ENCODE results near the gene P2RY11.
A peak's percentile ranks its signal among the peaks of the same experiment; 100 is the strongest.

The P2RY11 gene

DNA sequence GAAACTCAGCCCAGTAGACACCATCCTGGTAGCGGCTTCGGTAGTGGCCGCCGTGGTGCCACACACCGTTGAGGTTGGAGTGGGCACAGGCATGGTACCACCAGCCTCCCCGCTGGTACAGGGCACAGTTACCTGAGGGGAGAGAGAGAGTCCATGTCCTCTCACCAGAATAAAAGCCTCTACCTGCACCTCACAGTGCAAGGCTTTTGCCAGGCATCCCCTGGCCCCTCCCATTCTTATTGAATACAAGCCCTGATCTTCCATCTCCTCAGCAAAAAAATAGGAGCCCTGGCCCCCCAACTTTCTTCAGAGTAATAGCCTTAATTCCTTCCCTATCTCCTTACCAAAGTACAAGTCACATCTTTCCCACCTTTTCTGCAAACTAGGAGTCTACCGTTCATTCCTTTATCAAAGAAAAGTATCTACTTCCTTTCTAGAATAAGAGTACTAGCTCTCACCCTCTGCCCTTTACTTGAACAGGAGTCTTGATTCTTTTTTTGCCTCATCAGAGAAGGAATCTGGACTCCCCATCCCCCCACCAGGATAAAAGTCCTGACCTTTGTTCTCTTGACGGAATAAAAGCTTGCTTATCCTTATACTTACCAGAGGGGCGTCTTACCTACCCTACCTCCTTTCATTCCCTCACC lies 18.7 kb upstream of the P2RY11 start:
- no peak overlapping the region for H3K4me3 ChIP-seq (ENCODE audit: control insufficient read depth, low read depth, low read length)
- DNase-seq (ENCODE audit: low read depth) = no peak
- TF ChIP-seq, protein P1, sequence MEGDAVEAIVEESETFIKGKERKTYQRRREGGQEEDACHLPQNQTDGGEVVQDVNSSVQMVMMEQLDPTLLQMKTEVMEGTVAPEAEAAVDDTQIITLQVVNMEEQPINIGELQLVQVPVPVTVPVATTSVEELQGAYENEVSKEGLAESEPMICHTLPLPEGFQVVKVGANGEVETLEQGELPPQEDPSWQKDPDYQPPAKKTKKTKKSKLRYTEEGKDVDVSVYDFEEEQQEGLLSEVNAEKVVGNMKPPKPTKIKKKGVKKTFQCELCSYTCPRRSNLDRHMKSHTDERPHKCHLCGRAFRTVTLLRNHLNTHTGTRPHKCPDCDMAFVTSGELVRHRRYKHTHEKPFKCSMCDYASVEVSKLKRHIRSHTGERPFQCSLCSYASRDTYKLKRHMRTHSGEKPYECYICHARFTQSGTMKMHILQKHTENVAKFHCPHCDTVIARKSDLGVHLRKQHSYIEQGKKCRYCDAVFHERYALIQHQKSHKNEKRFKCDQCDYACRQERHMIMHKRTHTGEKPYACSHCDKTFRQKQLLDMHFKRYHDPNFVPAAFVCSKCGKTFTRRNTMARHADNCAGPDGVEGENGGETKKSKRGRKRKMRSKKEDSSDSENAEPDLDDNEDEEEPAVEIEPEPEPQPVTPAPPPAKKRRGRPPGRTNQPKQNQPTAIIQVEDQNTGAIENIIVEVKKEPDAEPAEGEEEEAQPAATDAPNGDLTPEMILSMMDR (conservative IDR thresholded peaks at IDR 0.05; ENCODE audit: control insufficient read depth, insufficient read depth, low read depth, low read length) = no peak

DNA sequence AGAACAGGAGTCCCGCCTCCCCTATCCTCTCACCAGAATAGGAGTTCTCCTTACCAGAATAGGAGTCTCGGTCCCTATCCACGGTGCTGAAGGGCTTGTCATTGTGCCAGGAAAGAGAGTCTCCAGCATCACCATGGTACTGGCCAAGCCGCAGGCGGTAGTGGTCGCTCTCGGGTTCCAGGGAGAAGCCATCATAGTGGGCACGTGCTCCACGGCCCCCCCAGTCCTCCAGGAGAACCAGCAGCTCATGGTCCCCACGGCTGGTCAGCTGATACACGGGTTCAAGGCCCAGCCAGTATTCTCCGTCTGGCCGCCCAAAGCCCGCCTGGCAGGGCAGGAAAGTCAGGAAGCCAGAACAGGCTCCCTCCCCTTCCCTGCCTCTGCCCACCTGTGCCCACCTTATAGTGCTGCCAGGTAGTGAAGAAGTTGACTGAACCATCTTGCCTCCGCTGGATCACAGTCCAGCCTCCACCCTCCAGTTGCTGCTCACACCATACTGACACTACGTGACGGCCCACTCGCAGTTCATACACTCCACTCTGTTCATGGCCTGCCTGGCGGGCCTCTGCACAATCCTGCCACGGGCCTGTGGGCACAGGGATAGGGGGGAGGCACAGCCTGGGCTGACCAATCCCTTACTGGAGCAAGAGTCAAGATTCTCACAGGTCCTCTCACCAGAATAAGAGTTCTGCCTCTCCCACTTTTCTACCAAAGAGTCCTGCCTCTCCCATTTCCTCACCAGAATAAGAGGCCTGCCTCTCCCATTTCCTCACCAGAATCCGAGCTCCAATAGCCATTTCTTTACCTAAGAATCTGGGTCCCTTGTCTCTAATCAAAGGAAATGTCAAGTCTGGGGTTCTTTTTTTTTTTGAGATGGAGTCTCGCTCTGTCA lies 18.0 kb upstream of the P2RY11 start:
- TF ChIP-seq, protein P1 (conservative IDR thresholded peaks at IDR 0.05; ENCODE audit: control insufficient read depth, insufficient read depth, low read depth, low read length) = no peak
- DNase-seq (ENCODE audit: low read depth) = peak; percentile 24
- H3K4me3 ChIP-seq (ENCODE audit: control insufficient read depth, low read depth, low read length) = no peak overlapping the region

DNA sequence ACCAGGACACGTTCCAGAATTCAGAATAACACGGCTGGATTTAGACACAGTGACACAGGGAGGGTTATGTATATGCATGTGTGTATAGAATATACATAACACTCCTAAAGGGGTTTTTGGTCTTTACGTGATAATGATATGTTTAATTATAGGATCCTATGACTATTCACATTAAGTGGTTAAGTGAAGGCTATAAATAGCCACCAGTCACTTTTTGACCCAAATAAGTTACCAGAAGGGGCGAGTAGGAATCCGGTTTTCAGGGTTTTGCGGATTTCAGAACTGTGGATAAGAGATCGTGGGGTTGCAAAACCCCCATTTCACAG lies 15.9 kb upstream of the P2RY11 start:
- no peak overlapping the region for H3K4me3 ChIP-seq (ENCODE audit: control insufficient read depth, low read depth, low read length)
- DNase-seq (ENCODE audit: low read depth) = no peak
- TF ChIP-seq, protein P1 (conservative IDR thresholded peaks at IDR 0.05; ENCODE audit: control insufficient read depth, insufficient read depth, low read depth, low read length) = no peak

DNA sequence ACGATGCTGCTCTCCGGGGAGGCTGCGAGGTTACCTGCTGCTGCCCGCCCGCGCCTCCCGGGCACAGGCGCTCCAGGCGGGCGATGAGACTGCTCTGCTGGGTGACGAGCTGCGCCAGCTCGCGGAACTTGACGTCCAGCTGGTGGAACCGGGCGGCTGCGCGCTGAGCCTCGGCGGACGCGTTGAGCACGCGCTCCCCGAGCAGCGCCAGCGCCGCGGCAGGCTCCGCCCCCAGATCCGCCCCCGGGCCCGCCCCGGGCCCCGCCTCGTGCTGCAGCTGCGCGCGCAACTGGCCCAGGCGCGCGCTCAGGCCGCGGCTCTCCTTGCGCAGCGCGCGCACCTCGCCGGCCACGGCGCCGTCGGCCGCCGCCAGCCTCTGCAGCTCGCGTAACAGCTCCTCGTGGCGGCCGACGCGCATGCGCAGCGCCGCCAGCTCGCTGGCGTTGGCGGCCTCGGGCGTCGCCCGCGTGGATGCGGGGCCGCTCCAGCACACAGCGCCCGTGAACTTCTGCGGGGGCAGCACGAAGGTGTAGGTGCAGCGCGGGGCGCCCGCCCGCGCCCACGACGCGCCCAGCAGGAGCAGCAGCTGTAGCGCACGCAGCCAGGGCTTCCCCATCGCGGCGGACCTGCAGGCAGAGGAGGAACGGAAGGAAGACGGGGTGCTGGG lies 15.4 kb upstream of the P2RY11 start:
- DNase-seq (ENCODE audit: low read depth) = peak; percentile 83
- H3K4me3 ChIP-seq (ENCODE audit: control insufficient read depth, low read depth, low read length) = peak overlapping the region; percentile 29
- TF ChIP-seq, protein P1 (conservative IDR thresholded peaks at IDR 0.05; ENCODE audit: control insufficient read depth, insufficient read depth, low read depth, low read length) = no peak

DNA sequence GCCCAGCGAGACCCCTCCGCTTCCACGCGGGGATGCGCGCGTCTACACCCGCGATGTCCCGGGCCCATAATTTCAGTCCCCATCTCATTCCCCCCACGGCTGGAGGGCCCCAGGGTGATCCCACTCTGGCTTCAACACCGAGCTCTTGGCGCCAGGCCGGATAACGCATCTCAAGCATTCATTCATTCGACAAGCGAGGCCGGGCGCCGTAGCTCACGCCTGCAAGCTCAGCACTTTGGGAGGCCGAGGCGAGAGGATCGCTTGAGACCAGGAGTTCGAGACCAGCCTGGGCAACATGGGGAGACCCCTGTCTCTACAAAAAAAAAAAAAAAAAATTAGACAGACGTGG lies 14.9 kb upstream of the P2RY11 start:
- H3K4me3 ChIP-seq (ENCODE audit: control insufficient read depth, low read depth, low read length) = peak overlapping the region; percentile 29
- TF ChIP-seq, protein P1 (conservative IDR thresholded peaks at IDR 0.05; ENCODE audit: control insufficient read depth, insufficient read depth, low read depth, low read length) = no peak
- DNase-seq (ENCODE audit: low read depth) = peak; percentile 28

DNA sequence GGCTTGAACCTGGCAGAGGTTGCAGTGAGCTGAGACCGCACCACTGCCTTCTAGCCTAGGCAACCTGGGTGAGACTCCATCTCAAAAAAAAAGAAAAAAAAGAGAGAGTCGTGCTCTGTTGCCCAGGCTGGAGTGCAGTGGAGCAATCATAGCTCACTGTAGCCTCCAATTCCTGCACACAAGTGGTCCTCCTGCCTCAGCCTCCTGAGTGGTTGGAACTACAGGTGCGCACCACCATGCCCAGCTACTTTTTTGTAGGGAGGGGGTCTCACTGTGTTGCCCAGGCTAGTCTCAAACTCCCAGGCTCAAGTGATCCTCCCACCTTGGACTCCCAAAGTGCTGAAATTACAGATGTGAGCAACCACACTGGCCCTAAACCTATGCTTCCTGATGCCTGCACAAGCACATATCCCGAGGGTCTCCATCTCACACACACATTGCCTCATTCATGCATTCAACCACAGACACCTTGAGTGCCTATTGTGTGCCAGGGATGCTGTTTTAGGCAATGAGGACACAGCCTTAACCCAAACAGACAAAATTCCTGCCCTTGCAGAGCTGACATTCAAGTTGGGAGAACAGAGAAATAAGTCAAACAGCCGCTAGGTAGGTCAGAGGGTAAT lies 11.2 kb upstream of the P2RY11 start:
- DNase-seq (ENCODE audit: low read depth) = no peak
- TF ChIP-seq, protein P1 (conservative IDR thresholded peaks at IDR 0.05; ENCODE audit: control insufficient read depth, insufficient read depth, low read depth, low read length) = no peak
- H3K4me3 ChIP-seq (ENCODE audit: control insufficient read depth, low read depth, low read length) = no peak overlapping the region
